B cell (primary cell): ENCODE data around the gene KEL.

ENCODE experiments used
- EZH2 ChIP-seq: IDR thresholded peaks from 2 replicates; pipeline ENCODE4 v1.6.1; 2012; ENCODE audit warnings: borderline replicate concordance, low read depth, mild to moderate bottlenecking, moderate library complexity, low read length; ENCODE audit not compliant: insufficient read depth, poor library complexity, severe bottlenecking
- TF ChIP-seq, protein P1 (sequence below): fragments of 200-600 bp; IDR thresholded peaks from one replicate; pipeline ENCODE4 v1.8.0; 2022; ENCODE audit warnings: antibody characterized with exemption, mild to moderate bottlenecking

GRCh38 chr7:142904128-142904527 lies 58.0 kb downstream of the KEL start:
- TF ChIP-seq, protein P1, sequence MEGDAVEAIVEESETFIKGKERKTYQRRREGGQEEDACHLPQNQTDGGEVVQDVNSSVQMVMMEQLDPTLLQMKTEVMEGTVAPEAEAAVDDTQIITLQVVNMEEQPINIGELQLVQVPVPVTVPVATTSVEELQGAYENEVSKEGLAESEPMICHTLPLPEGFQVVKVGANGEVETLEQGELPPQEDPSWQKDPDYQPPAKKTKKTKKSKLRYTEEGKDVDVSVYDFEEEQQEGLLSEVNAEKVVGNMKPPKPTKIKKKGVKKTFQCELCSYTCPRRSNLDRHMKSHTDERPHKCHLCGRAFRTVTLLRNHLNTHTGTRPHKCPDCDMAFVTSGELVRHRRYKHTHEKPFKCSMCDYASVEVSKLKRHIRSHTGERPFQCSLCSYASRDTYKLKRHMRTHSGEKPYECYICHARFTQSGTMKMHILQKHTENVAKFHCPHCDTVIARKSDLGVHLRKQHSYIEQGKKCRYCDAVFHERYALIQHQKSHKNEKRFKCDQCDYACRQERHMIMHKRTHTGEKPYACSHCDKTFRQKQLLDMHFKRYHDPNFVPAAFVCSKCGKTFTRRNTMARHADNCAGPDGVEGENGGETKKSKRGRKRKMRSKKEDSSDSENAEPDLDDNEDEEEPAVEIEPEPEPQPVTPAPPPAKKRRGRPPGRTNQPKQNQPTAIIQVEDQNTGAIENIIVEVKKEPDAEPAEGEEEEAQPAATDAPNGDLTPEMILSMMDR = no peak
- TF ChIP-seq EZH2 = no peak
